Panc1 (cell line): ENCODE results near the gene C4orf36. TPM values are rescaled to one million over a fixed set of nuclear protein-coding genes. Genes with fewer than 3 reads are reported as not detected.

Source experiments
- ATAC-seq: fragments of 200-7000 bp; cut with Tn5 transposase; 2 replicates; pipeline ENCODE4 v1.9.1; 2020; ENCODE audit warnings: mild to moderate bottlenecking, moderate library complexity
- BruUV-seq: library from RNA; stranded (reverse); fragments of 400-500 nt; replicated peaks from 2 replicates; lab custom pipeline; 2021; lab: Mats Ljungman, UMichigan
- CTCF ChIA-PET: fragments of 300-600 bp; sonication (Branson Sonifier 250); formaldehyde crosslinking; loops from one replicate; lab custom pipeline; 2022; ENCODE audit warnings: antibody characterized with exemption; lab: Charles Lee
- POLR2A ChIA-PET: fragments of 300-600 bp; sonication (Branson Sonifier 250); formaldehyde crosslinking; loops from one replicate; lab custom pipeline; 2022; ENCODE audit warnings: antibody characterized with exemption; lab: Charles Lee
- DNase-seq: peaks from one replicate; pipeline ENCODE4 v3.0.0-alpha.2; 2010; ENCODE audit warnings: low read depth, low spot score
- H3K27ac ChIP-seq: 2 replicates; pipeline ENCODE4 v1.5.1; 2011; ENCODE audit warnings: mild to moderate bottlenecking, low read length, inconsistent platforms
- H3K27me3 ChIP-seq: fragments of 200-500 bp; sonication (Bioruptor generic); 2 replicates; pipeline ENCODE4 v1.6.0; 2014; ENCODE audit warnings: low read length, inconsistent platforms; ENCODE audit not compliant: control insufficient read depth, insufficient read depth
- H3K36me3 ChIP-seq: fragments of 200-500 bp; sonication (Bioruptor generic); 2 replicates; pipeline ENCODE4 v1.5.1; 2014; ENCODE audit warnings: inconsistent platforms, mild to moderate bottlenecking, low read length, moderate library complexity; ENCODE audit not compliant: control insufficient read depth, insufficient read depth
- H3K4me1 ChIP-seq: 2 replicates; pipeline ENCODE4 v1.5.1; 2011; ENCODE audit warnings: inconsistent platforms, mild to moderate bottlenecking, low read length, moderate library complexity; ENCODE audit not compliant: control insufficient read depth, insufficient read depth
- H3K4me3 ChIP-seq, 2 experiments: 2 replicates each; pipeline ENCODE4 v1.5.1; 2011 to 2012; ENCODE audit warnings: low read depth in 2 of 2, low read length in 2 of 2, mild to moderate bottlenecking in 2 of 2, inconsistent platforms in 1 of 2, moderate library complexity in 1 of 2
- H3K9me3 ChIP-seq: fragments of 200-500 bp; sonication (Bioruptor generic); 2 replicates; pipeline ENCODE4 v1.5.1; 2014; ENCODE audit warnings: low read depth, mild to moderate bottlenecking, inconsistent platforms, low read length, moderate library complexity; ENCODE audit not compliant: control insufficient read depth, insufficient read depth
- CTCF ChIP-seq: fragments of 450-650 bp; IDR thresholded peaks from 2 replicates; pipeline ENCODE4 v1.5.1; 2017; ENCODE audit warnings: mild to moderate bottlenecking
- POLR2AphosphoS5 ChIP-seq: IDR thresholded peaks from 2 replicates; pipeline ENCODE4 v1.6.1; 2012; ENCODE audit warnings: mild to moderate bottlenecking, low read depth, low read length, moderate library complexity
- REST ChIP-seq, 2 experiments: IDR thresholded peaks; 2 replicates each; pipeline ENCODE4 v1.6.1; 2011 to 2012; ENCODE audit warnings: low read depth in 2 of 2, control low read depth in 1 of 2, low read length in 1 of 2, mild to moderate bottlenecking in 1 of 2, moderate library complexity in 1 of 2; ENCODE audit not compliant: insufficient read depth in 1 of 2
- SIN3A ChIP-seq: IDR thresholded peaks from 2 replicates; pipeline ENCODE4 v1.6.1; 2012; ENCODE audit warnings: low read depth, mild to moderate bottlenecking, low read length, moderate library complexity, borderline replicate concordance; ENCODE audit not compliant: insufficient read depth
- TCF7L2 ChIP-seq: IDR thresholded peaks from 2 replicates; pipeline ENCODE4 v1.6.1; 2011; ENCODE audit warnings: mild to moderate bottlenecking, low read depth, low read length, inconsistent platforms
- in situ Hi-C: cut with HindIII; loops from 2 replicates; pipeline ENCODE4 v1.10.0; 2016; ENCODE audit warnings: low sequenced_read_pairs, low pct_unique_long_range_greater_than_20kb
- intact Hi-C: fragments of 100-400 bp; cut with micrococcal nuclease; formaldehyde crosslinking; loops from one replicate; pipeline ENCODE4 v1.10.0; 2022; ENCODE audit not compliant: unreplicated experiment
- total RNA-seq: library from RNA; stranded (reverse); gene quantifications from one replicate; pipeline ENCODE4 v1.2.1, GENCODE V29; 2021; ENCODE audit not compliant: unreplicated experiment

C4orf36 gene
- total RNA-seq, 1 experiment from 2014 or later: 0.26 TPM

- ATAC-seq (no peak), DNase-seq (peak; percentile 10)
- BruUV-seq: no TSS peak
- TF ChIP-seq SIN3A (no peak), REST (IDR thresholded peaks at IDR 0.05; ENCODE audit: insufficient read depth in 1 of 2, low read depth in 2 of 2, low read length in 1 of 2) (no peak), TCF7L2 (no peak), CTCF (no peak), POLR2AphosphoS5 (no peak)
- Histone ChIP-seq H3K4me3 (no peak overlapping the region), H3K27me3 (no peaks in the 10 kb centered on the region), H3K4me1 (no peaks in the 10 kb centered on the region), H3K36me3 (no peaks in the 10 kb centered on the region), H3K9me3 (no peaks in the 10 kb centered on the region), H3K27ac (no peak overlapping the region)
- CTCF ChIA-PET: no interaction called here
- POLR2A ChIA-PET: no interaction called here
- intact Hi-C loops (no loop called here), in situ Hi-C loops (no loop called here)
These were observed 60.7 kb downstream of the C4orf36 start for GRCh38 chr4:86831262-86832130.

Other genes with a start within 250 kb of the C4orf36 start
- gene SLC10A6, start 43.0 kb downstream of the C4orf36 start, total RNA-seq: not detected
- gene AFF1, start 42.6 kb upstream of the C4orf36 start, total RNA-seq: 23.9 TPM